SKM-1 (cell line): ENCODE measurements around the gene DNAH12.
"Not testable (repeated sequence)": the region's sequence is repeated elsewhere in the genome, so short reads cannot be mapped to it uniquely, and the experiment has no call there.

Source experiments
- DNase-seq: peaks from one replicate; lab custom pipeline; 2025; ENCODE audit not compliant: unreplicated experiment; lab: John Stamatoyannopoulos, UW

The DNAH12 gene

GRCh38 chr3:57530071-57530608 is 14.0 kb downstream of the DNAH12 start:
- no peak for DNase-seq

DNA sequence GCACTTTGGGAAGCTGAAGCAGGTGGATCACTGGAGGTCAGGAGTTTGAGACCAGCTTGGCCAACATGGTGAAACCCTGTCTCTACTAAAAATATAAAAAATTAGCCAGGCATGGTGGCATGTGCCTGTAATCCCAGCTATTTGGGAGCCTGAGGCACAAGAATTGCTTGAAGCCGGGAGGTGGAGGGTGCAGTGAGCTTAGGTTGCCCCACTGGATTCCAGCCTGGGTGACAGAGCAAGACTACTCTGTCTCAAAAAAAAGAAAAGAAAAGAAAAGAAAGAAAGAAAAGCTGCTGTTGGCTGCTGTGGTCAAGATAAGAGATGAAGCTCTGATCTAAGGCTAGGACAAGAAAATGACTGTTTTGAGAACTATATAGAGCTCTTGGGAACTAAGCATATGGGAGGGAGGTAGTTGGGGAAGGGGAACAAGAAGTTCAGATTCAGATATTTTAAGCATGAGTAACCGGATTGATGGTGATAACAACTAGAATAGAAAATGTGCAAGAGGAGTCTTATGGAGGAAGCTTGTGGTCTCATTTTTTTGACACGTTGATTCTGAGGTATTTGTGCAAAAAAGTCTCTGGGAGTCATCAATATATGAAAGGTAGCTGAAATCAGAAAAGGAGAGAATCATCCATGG is 25.7 kb downstream of the DNAH12 start:
- no peak for DNase-seq

GRCh38 chr3:57512166-57512565 is 32.0 kb downstream of the DNAH12 start:
- no peak for DNase-seq

DNA sequence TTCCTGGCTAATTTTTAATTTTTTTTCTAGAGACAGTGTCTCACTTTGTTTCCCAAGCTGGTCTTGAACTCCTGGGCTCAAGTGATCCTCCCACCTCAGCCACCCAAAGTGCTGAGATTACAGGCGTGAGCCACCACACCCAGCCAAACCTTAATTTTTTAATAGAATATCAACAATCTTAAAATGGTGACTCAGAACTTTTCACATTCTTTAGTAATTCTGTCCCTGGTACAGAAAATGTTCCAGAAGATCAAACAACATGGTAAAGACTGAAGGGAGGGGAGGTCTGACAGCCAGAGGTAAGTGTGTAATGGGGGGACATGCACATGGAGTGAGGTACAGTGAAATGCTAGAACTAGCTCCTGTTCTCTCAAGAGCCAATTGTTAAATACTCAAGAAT is 38.2 kb downstream of the DNAH12 start:
- no peak for DNase-seq

DNA sequence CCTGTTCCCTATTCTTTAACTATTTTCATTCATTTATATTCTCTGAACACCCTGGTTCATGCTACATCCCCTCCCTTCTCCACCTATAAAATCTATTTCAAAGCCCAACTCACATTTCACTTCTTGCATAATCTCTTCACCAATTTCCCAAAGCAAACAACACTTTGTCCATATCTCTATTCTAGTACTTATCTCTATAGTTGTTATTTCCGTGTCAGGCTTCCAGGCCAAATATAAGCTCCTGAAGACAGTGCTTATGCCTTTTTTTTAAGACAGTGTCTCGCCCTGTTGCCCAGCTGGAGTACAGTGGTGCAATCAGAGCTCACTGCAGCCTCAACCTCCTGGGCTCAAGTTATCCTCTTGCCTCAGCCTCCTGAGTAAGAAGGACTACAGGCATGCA is 43.6 kb downstream of the DNAH12 start:
- DNase-seq = no peak

DNA sequence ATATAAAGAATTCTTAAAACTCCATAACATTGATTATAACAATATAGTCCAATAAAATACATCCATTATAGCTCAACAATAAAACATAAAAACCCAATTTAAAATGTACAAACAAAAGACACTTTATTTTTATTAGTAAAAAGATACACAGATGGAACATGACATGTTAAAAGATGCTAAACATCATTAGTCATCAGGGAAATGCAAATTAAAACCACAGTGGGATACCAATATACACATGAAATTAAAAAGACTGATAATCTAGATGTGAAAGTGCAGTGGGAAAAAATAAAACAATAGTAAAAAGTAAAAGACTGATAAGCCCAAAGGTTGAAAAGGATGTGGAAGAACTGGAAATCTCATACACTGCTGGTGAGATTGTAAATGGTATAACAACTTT is 46.2 kb downstream of the DNAH12 start:
- DNase-seq = no peak

DNA sequence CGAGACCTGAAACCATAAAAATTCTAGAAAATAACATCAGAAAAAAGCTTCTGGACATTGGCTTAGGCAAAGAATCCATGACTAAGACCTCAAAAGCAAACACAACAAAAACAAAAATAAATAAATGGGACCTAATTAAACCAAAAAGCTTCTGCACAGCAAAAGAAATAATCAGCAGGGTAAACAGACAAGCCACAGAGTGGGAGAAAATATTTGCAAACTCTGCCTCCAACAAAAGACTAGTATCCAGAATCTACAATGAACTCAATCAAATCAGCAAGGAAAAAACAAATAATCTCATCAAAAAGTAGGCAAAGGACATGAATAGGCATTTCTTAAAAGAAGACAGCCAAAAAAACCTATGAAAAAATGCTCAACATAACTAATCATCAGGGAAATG is 59.6 kb downstream of the DNAH12 start:
- no peak for DNase-seq

DNA sequence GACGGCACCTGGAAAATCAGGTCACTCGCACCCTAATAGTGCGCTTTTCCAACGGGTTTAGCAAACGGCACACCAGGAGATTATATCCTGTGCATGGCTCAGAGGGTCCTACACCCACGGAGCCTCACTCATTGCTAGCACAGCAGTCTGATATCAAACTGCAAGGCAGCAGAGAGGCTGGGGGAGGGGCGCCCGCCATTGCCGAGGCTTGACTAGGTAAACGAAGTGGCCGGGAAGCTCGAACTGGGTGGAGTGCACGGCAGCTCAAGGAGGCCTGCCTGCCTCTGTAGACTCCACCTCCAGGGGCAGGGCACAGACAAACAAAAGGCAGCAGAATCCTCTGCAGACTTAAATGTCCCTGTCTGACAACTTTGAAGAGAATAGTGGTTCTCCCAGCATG is 67.0 kb downstream of the DNAH12 start:
- DNase-seq = not testable (repeated sequence)

DNA sequence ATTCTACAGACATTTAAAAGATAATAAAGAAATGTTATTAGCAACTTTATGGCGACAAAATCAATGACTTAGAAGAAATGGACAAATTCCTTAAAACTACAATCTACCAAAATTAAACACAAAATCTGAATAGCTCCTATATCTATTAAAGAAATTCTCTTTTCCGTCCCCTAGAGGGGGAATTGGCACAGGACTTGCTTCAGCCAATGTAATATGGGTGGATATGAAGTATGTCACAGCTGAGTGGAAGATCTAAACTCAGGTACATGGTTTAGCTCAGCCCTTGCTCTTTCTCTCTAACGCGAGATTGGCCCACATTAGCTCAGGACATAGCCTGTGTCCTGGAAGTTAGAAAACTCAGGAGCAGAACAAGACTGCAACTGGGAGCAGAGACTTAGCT is 79.3 kb downstream of the DNAH12 start:
- no peak for DNase-seq

DNA sequence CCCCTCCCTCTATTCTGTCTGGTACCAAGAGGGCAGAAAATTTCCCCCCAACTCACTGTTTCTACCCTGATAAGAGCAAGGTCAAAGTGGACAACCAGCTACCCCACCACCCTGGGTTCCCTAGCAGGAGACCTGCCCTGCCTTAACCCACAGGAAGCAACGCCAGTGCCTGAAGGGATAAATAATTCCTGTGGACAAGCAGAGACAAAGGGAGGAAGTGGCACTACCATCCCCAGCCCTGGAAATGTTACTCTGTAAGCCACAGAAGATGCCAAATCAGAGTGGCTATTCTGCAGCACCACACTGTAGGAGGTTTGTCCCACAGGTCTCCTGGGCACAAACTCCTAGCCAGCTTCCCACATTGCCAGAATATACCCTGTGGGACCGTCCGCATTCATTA is 80.1 kb downstream of the DNAH12 start:
- DNase-seq = no peak

DNA sequence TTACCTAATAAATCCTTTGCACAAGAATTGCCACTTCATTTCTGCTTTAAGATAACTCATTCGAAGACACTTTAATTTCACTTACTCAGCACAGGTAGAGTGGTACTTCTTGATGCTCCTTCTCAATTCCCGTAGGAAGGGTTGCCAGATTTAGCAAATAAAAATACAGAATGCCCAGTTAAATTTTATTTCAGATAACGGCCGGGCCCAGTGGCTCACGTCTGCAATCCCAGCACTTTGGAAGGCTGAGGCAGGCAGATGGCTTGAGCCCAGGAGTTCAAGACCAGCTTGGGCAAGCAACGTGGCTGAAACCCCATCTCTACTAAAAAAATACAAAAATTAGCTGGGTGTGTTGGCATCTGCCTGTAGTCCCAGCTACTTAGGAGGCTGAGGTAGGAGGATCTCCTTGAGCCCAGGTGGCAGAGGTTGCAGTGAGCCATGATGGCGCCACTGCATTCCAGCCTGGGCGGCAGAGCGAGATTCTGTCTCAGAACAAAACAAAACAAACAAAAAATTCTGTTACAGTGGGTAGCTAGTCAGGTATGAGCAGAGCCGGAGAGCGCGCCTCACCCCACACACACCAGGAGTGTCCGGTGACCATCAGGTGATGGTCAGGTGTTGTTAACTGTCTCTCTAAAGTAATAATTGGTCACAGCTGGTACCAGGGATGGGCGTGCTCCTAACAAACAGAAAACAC is 92.8 kb downstream of the DNAH12 start:
- no peak for DNase-seq

DNA sequence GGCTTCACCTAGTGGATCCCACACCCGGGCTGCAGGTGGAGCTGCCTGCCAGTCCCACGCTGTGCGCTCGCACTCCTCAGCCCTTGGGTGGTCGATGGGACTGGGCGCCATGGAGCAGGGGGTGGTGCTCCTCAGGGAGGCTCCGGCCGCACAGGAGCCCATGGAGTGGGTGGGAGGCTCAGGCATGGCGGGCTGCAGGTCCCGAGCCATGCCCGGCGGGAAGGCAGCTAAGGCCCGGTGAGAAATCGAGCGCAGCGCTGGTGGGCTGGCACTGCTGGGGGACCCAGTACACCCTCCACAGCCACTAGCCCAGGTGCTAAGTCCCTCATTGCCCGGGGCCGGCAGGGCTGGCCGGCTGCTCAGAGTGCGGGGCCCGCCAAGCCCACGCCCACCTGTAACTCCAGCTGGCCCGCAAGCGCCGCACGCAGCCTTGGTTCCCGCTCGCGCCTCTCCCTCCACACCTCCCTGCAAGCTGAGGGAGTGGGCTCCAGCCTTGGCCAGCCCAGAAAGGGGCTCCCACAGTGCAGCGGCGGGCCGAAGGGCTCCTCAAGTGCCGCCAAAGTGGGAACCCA is 94.8 kb downstream of the DNAH12 start:
- not testable (repeated sequence) for DNase-seq

DNA sequence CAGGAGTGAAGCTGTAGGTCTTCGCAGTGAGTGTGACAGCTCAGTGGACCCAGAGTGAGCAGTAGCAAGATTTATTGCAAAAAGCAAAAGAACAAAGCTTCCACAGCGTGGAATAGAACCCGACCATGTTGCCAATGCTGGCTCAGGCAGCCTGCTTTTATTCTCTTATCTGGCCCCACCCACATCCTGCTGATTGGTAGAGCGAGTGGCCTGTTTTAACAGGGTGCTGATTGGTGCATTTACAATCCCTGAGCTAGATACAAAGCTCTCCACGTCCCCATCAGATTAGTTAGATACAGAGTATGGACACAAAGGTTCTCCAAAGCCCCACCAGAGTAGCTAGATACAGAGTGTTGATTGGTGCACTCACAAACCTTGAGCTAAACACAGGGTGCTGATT is 95.7 kb downstream of the DNAH12 start:
- not testable (repeated sequence) for DNase-seq

GRCh38 chr3:57446318-57446841 is 97.8 kb downstream of the DNAH12 start:
- no peak for DNase-seq

GRCh38 chr3:57444469-57444868 is 99.7 kb downstream of the DNAH12 start:
- no peak for DNase-seq

GRCh38 chr3:57440144-57440543 is 104.0 kb downstream of the DNAH12 start:
- DNase-seq = not testable (repeated sequence)

GRCh38 chr3:57438460-57438859 is 105.7 kb downstream of the DNAH12 start:
- not testable (repeated sequence) for DNase-seq

DNA sequence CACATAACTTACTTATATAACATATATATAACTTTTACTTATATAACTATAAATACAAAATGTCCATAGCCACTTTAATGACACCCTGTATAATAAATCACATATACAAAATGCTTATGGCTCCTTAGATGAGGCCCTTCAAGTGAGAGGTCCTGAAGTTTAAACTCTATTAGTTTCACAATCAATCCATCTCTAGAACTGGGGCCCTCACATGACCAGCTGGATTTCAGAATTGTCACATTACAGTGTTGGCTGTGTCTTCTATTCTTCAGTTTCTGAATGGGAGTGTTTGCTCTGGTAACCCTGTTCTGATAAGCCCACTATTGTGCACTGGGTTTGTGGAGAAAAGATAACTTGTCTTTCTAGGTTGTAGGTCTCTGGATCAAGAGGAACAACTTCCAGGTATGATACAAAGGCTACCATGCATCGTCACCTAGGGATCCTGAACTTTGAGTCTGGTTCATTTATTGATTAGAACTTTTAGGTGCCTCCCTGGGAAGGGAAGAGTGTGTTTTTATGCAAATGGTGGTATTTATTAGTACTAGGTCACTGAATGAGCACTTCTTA is 107.9 kb downstream of the DNAH12 start:
- DNase-seq = no peak

DNA sequence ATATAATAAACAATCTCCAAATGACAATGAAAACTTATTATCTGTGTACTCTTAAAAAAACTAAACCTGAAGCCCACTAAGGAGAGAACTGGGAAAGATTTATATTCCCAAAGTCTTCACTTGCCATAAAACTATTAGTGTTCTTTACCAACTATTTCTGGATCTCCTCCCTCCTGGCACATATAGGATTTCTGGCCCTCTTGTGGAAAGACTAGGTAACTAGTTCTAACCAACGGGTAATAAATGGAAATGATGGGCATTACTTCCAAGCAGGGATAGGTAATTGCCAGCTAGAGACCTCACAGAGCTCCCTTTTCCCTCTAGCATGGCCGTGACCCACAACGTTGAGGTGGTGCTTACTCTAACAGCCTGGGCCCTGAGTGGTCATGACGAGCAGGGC is 110.1 kb downstream of the DNAH12 start:
- DNase-seq = peak; percentile 13

DNA sequence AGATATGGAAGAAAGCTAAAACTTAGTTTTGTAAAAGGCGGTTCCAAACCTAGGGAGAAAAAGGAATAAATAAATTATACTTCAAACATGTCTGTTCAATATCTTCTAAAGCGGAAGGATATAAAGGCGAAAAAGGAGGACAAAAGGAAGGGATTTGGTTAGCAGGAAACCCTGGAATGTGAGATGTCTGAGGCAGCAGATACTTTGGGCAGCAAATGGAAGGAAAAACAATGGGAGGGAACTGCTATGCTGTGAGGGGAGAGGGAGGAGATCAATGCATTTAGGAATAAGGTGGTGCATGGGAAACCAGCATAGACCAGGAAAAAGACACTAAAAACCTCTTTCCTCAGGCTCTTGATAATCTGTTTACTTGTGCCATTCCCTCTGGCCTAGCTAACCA is 120.8 kb downstream of the DNAH12 start:
- no peak for DNase-seq

- no peak for DNase-seq
Measured at GRCh38 chr3:57421336-57421735, 122.8 kb downstream of the DNAH12 start.

DNA sequence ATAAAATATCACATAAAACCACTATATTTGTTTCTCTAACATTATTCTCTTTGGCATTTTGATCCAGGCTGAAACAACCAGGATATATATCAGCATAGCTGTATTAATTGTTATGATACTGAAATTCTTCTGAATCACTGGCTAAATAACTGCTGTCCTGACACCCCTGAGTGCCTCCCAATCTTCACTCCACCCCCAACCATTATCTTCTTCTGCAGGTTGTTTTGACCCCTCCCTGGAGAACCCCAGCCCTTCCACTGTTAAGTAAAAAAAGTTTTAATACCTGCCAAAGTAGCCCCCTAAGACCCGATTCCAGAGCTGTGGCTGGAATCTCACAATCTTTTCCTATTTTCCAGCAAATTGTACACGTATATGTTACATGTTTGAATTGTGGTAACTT is 124.1 kb downstream of the DNAH12 start:
- no peak for DNase-seq
